ENCODE results near the gene C1orf210. TPM values are rescaled to one million over a fixed set of nuclear protein-coding genes. Genes with fewer than 3 reads are reported as not detected.

C1orf210 gene
- total RNA-seq, 6 donors from 2014 or later: 12.5 to 38.3 (median 27.1) TPM

Other genes with a start within 250 kb of the C1orf210 start
- gene EBNA1BP2, start 113.3 kb downstream of the C1orf210 start, total RNA-seq: 10 to 100 TPM; 30.6 to 72.8 (median 45.8) TPM
- 10 to 100 TPM in 1 of 6 donors, 1 to 10 TPM in 4, under 1 TPM in 1; 0.37 to 23.1 (median 3.7) TPM for gene CFAP57, start 113.3 kb downstream of the C1orf210 start, total RNA-seq
- 100 to 1,000 TPM; 144 to 302 (median 227) TPM for gene TMEM125, start 15.6 kb downstream of the C1orf210 start, total RNA-seq
- 100 to 1,000 TPM in 1 of 6 donors, 10 to 100 TPM in 5; 23.9 to 170 (median 51.4) TPM for gene TIE1, start 15.4 kb upstream of the C1orf210 start, total RNA-seq
- gene MPL, start 52.2 kb upstream of the C1orf210 start, total RNA-seq: 1 to 10 TPM in 1 of 6 donors, under 1 TPM in 5; 0.24 to 6.3 (median 0.74) TPM
- 1 to 10 TPM in 5 of 6 donors, not detected in 1; 2.1 to 8.4 (median 2.9) TPM for gene CDC20, start 73.4 kb upstream of the C1orf210 start, total RNA-seq
- 100 to 1,000 TPM in 1 of 6 donors, 10 to 100 TPM in 5; 32.5 to 118 (median 72.0) TPM for gene ELOVL1, start 82.4 kb upstream of the C1orf210 start, total RNA-seq
- 10 to 100 TPM; 13.8 to 59.7 (median 38.4) TPM for gene MED8, start 104.2 kb upstream of the C1orf210 start, total RNA-seq
- 100 to 1,000 TPM in 1 of 6 donors, 10 to 100 TPM in 5; 33.3 to 184 (median 57.0) TPM for gene SZT2, start 104.3 kb upstream of the C1orf210 start, total RNA-seq
- gene HYI, start 168.3 kb upstream of the C1orf210 start, total RNA-seq: 100 to 1,000 TPM in 2 of 6 donors, 10 to 100 TPM in 4; 63.3 to 259 (median 68.8) TPM
- gene PTPRF, start 245.3 kb upstream of the C1orf210 start, total RNA-seq: 100 to 1,000 TPM; 133 to 201 (median 171) TPM